GM12878 (cell line): ENCODE results near the gene VEPH1. TPM values are rescaled to one million over a fixed set of nuclear protein-coding genes. Genes with fewer than 3 reads are reported as not detected.

Source experiments
- ATAC-seq: fragments of 200-7000 bp; cut with Tn5 transposase; 3 replicates; pipeline ENCODE4 v1.9.1; 2020; ENCODE audit warnings: mild to moderate bottlenecking, moderate library complexity
- BruUV-seq: library from RNA; stranded (reverse); fragments of 400-500 nt; replicated peaks from 2 replicates; lab custom pipeline; 2021; lab: Mats Ljungman, UMichigan
- CTCF ChIA-PET: fragments of 300-600 bp; sonication (Branson Sonifier 250); formaldehyde crosslinking; extraction: SDS; loops from one replicate; lab custom pipeline; 2021; ENCODE audit warnings: inconsistent platforms; lab: Yijun Ruan, JAX
- POLR2A ChIA-PET: fragments of 350-600 bp; formaldehyde crosslinking; extraction: SDS; loops from one replicate; lab custom pipeline; 2021; ENCODE audit warnings: inconsistent platforms; lab: Charles Lee
- RAD21 ChIA-PET: fragments of 300-600 bp; sonication (Branson Sonifier 250); formaldehyde crosslinking; loops from one replicate; lab custom pipeline; 2023; ENCODE audit warnings: antibody characterized with exemption; ENCODE audit not compliant: unreplicated experiment; lab: Charles Lee
- SMC1A ChIA-PET: fragments of 300-600 bp; sonication (Branson Sonifier 250); formaldehyde crosslinking; loops from one replicate; lab custom pipeline; 2023; ENCODE audit not compliant: unreplicated experiment, uncharacterized antibody; lab: Charles Lee
- DNase-seq: peaks from one replicate; pipeline ENCODE4 v3.0.0-alpha.2; 2011; ENCODE audit warnings: low read depth, low spot score
- FAIRE-seq: peaks from 3 replicates; lab custom pipeline; 2011; peaks lifted over from hg19 to GRCh38; lab: Jason Lieb, UNC
- H2AFZ ChIP-seq: 2 replicates; pipeline ENCODE4 v1.6.0; 2011; ENCODE audit warnings: low read depth, low read length, control low read depth; ENCODE audit not compliant: control insufficient read depth
- H3K27ac ChIP-seq: 2 replicates; pipeline ENCODE4 v1.5.1; 2011; ENCODE audit warnings: control low read depth; ENCODE audit not compliant: control insufficient read depth, insufficient read depth
- H3K27me3 ChIP-seq, 2 experiments: replicated peaks in 1 of 2; 2 replicates each; pipeline versions ENCODE4 v1.6.0 to v1.6.1; 2011; ENCODE audit warnings: low read length in 1 of 2; ENCODE audit not compliant: control insufficient read depth in 2 of 2, insufficient read depth in 2 of 2
- H3K36me3 ChIP-seq, 2 experiments: 2 replicates each; pipeline ENCODE4 v1.5.1; 2011; ENCODE audit warnings: low read length in 1 of 2; ENCODE audit not compliant: control insufficient read depth in 2 of 2, insufficient read depth in 2 of 2
- H3K4me1 ChIP-seq: 2 replicates; pipeline ENCODE4 v1.6.1; 2011; ENCODE audit warnings: mild to moderate bottlenecking, low read length, moderate library complexity, mixed read lengths; ENCODE audit not compliant: control insufficient read depth, insufficient read depth
- H3K4me2 ChIP-seq: 2 replicates; pipeline ENCODE4 v1.6.0; 2011; ENCODE audit warnings: control low read depth; ENCODE audit not compliant: control insufficient read depth, insufficient read depth
- H3K4me3 ChIP-seq: fragments of 200-600 bp; sonication (generic); 2 replicates; pipeline ENCODE4 v1.5.1; 2016
- H3K79me2 ChIP-seq: 2 replicates; pipeline ENCODE4 v1.6.0; 2011; ENCODE audit warnings: low read length; ENCODE audit not compliant: control insufficient read depth, insufficient read depth
- H3K9ac ChIP-seq: 2 replicates; pipeline ENCODE4 v1.8.0; 2011; ENCODE audit warnings: low read length, control low read depth, mixed read lengths; ENCODE audit not compliant: control insufficient read depth, insufficient read depth
- H3K9me3 ChIP-seq: replicated peaks from 3 replicates; pipeline ENCODE4 v1.5.1; 2011; ENCODE audit warnings: mild to moderate bottlenecking, low read length; ENCODE audit not compliant: control insufficient read depth, insufficient read depth
- H4K20me1 ChIP-seq: 2 replicates; pipeline ENCODE4 v1.6.0; 2011; ENCODE audit not compliant: control insufficient read depth, insufficient read depth
- BACH1 ChIP-seq: fragments of 450-650 bp; IDR thresholded peaks from 2 replicates; pipeline ENCODE4 v1.6.1; 2017; ENCODE audit warnings: mild to moderate bottlenecking, borderline replicate concordance
- CEBPB ChIP-seq, 2 experiments: fragments of 150-350 bp in 1 of 2; IDR thresholded peaks; 2 replicates each; pipeline ENCODE4 v1.6.1; 2012 to 2014; ENCODE audit warnings: low read depth in 2 of 2, low read length in 2 of 2, borderline replicate concordance in 1 of 2, inconsistent platforms in 1 of 2
- E2F8 ChIP-seq: fragments of 450-650 bp; IDR thresholded peaks from 2 replicates; pipeline ENCODE4 v1.6.1; 2018; ENCODE audit warnings: mild to moderate bottlenecking, low read depth, moderate library complexity; ENCODE audit not compliant: partially characterized antibody
- FOXK2 ChIP-seq: fragments of 450-650 bp; IDR thresholded peaks from 2 replicates; pipeline ENCODE4 v1.6.1; 2017; ENCODE audit warnings: mild to moderate bottlenecking, moderate library complexity
- IKZF2 ChIP-seq, 2 experiments: fragments of 450-650 bp; IDR thresholded peaks; 2 replicates each; pipeline ENCODE4 v1.6.1; 2017; ENCODE audit warnings: mild to moderate bottlenecking in 2 of 2, moderate library complexity in 2 of 2
- IRF3 ChIP-seq: fragments of 450-650 bp; IDR thresholded peaks from 2 replicates; pipeline ENCODE4 v1.6.1; 2014; ENCODE audit warnings: mild to moderate bottlenecking
- NFIC ChIP-seq: IDR thresholded peaks from 2 replicates; pipeline ENCODE4 v1.6.1; 2012; ENCODE audit warnings: low read depth, mild to moderate bottlenecking, inconsistent platforms, low read length, moderate library complexity
- NRF1 ChIP-seq: conservative IDR thresholded peaks from 2 replicates; pipeline ENCODE4 v1.6.1; 2011; ENCODE audit warnings: mild to moderate bottlenecking, low read depth, low read length, improper control_type of control experiment
- SKIL ChIP-seq: fragments of 450-650 bp; IDR thresholded peaks from 2 replicates; pipeline ENCODE4 v1.6.1; 2017; ENCODE audit warnings: mild to moderate bottlenecking, low read depth, inconsistent platforms; ENCODE audit not compliant: poor library complexity, severe bottlenecking
- whole genome bisulfite sequencing: methylation state at CpG from one replicate; pipeline ENCODE4 v1.1.6; 2016; ENCODE audit warnings: low lambda C conversion rate; ENCODE audit not compliant: insufficient replicate concordance, insufficient coverage; ENCODE audit errors: missing lambda C conversion rate; 5-methylcytosine and 5-hydroxymethylcytosine counted together
- in situ Hi-C: fragments of 300-500 bp; cut with MboI; formaldehyde crosslinking; loops from 9 replicates; pipeline ENCODE4 v1.14.3; 2018; ENCODE audit warnings: mixed read lengths
- intact Hi-C: fragments of 100-400 bp; cut with micrococcal nuclease; formaldehyde crosslinking; loops from one replicate; pipeline ENCODE4 v1.14.2; 2022; ENCODE audit not compliant: unreplicated experiment
- polyA plus RNA-seq, 11 experiments: library from polyadenylated mRNA; depleted of rRNA in 4 of 11; unstranded in 6 of 11; stranded (reverse) in 5 of 11; fragments of >200 nt; fragmentation: Nextera tagmentation in 4 of 11; fragmentation: Illumina TruSeq in 1 of 11; extraction: Ambion mirVana in 4 of 11; extraction: Trizol in 1 of 11; gene quantifications; 1 replicate in 1 of 11; 2 replicates in 10 of 11; pipeline versions ENCODE4 v1.2.1 to v1.2.3, GENCODE V29; 2011 to 2016; ENCODE audit warnings: inconsistent platforms in 2 of 11, missing spikeins in 2 of 11, low read depth in 1 of 11
- total RNA-seq, 4 experiments: library from RNA; depleted of rRNA in 3 of 4; stranded (reverse); fragments of >200 nt in 3 of 4; fragmentation: Illumina TruSeq in 1 of 4; extraction: Trizol in 1 of 4; gene quantifications; 2 replicates each; pipeline versions ENCODE4 v1.2.1 to v1.2.3, GENCODE V29; 2013 to 2021

Gene VEPH1
- total and polyA plus RNA-seq, 10 of the 15 experiments (the other 5 are each of a cell fraction or from before 2014, with no cell fraction given) = 0.04 to 0.26 (median 0.17) TPM; not detected in 7

- H3K4me1 ChIP-seq = no peaks in the 10 kb centered on the region
- ATAC-seq (no peak), DNase-seq (no peak), FAIRE-seq (no peak)
- H4K20me1 ChIP-seq = no peaks in the 10 kb centered on the region
- no peak overlapping the region for H3K4me3 ChIP-seq
- in situ Hi-C loops = no loop called here
- no peak overlapping the region for H3K9ac ChIP-seq
- SMC1A ChIA-PET = no interaction called here
- no peaks in the 10 kb centered on the region for H3K9me3 ChIP-seq
- POLR2A ChIA-PET = no interaction called here
- H3K4me2 ChIP-seq = no peak overlapping the region
- 0% methylated on average over 2 of the region's 2 CpGs for WGBS
- H3K27ac ChIP-seq = no peak overlapping the region
- no TSS peak for BruUV-seq
- intact Hi-C loops = no loop called here
- no peaks in the 10 kb centered on the region for H3K36me3 ChIP-seq
- no peaks in the 10 kb centered on the region for H3K79me2 ChIP-seq
- TF ChIP-seq SKIL (no peak), E2F8 (no peak), IKZF2 (IDR thresholded peaks at IDR 0.05) (no peak), IRF3 (no peak), NRF1 (no peak), FOXK2 (no peak), NFIC (no peak), BACH1 (no peak), CEBPB (IDR thresholded peaks at IDR 0.05; ENCODE audit: borderline replicate concordance in 1 of 2, low read depth in 2 of 2, low read length in 2 of 2) (no peak)
- RAD21 ChIA-PET = no interaction called here
- no peaks in the 10 kb centered on the region; a peak in 2 of 4 replicates for H3K27me3 ChIP-seq
- H2AFZ ChIP-seq = no peak overlapping the region
- CTCF ChIA-PET = no interaction called here
Measured at GRCh38 chr3:157333551-157333991, 169.6 kb downstream of the VEPH1 start.
